GM12891 (cell line): ENCODE data around the gene NEK9.

ENCODE experiments used
- PAX5 ChIP-seq: IDR thresholded peaks from 2 replicates; pipeline ENCODE4 v1.6.1; 2011; ENCODE audit warnings: low read length, moderate library complexity, mild to moderate bottlenecking; ENCODE audit not compliant: insufficient read depth, severe bottlenecking
- POLR2A ChIP-seq: IDR thresholded peaks from 2 replicates; pipeline ENCODE4 v1.6.1; 2011; ENCODE audit warnings: low read depth, low read length, control low read depth
- POLR2AphosphoS5 ChIP-seq: IDR thresholded peaks from 2 replicates; pipeline ENCODE4 v1.6.1; 2011; ENCODE audit warnings: low read depth, low read length, control low read depth
- POU2F2 ChIP-seq: IDR thresholded peaks from 2 replicates; pipeline ENCODE4 v1.6.1; 2011; ENCODE audit warnings: low read depth, mild to moderate bottlenecking, control low read depth, low read length, moderate library complexity
- SPI1 ChIP-seq: IDR thresholded peaks from 2 replicates; pipeline ENCODE4 v1.6.1; 2011; ENCODE audit warnings: low read depth, low read length, control low read depth
- TAF1 ChIP-seq: IDR thresholded peaks from 2 replicates; pipeline ENCODE4 v1.6.1; 2011; ENCODE audit warnings: low read depth, low read length, control low read depth

- TF ChIP-seq POLR2A (no peak), TAF1 (no peak), POLR2AphosphoS5 (no peak), SPI1 (peak; percentile 50; the same call in 1 of the 2 replicates), POU2F2 (no peak), PAX5 (no peak)
These were observed 11.6 kb upstream of the NEK9 start for GRCh38 chr14:75138492-75138891.
